ENCODE results near the gene TMPRSS3.

Gene TMPRSS3

DNA sequence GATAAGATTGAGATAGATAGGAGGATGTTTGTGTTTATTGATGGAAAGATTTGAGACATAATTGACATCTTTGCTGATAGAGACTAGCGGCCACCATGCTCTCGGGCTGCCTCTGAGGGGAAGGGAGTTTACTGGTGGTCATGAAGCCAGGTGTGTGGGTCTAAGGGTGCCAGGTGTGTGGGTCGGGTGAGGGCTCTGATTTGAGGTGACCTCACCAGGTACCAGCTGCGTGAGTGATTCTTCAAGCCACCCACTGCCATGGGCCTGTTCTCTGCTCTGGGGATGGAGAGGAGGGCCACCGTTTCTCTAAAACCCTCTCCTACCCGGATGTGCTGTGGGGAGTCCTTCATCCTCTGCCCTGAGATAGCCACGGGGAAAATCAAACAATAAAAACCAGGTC lies 11.0 kb upstream of the TMPRSS3 start:
- TF ChIP-seq OSR1 (CRISPR knock-in tag; IDR thresholded peaks at IDR 0.05), result no peak
- TF ChIP-seq TSHZ2 (CRISPR knock-in tag; IDR thresholded peaks at IDR 0.05), result no peak
- no peak for TF ChIP-seq TOX (CRISPR knock-in tag; IDR thresholded peaks at IDR 0.05; ENCODE audit: borderline replicate concordance)
- TF ChIP-seq ZFP30 (CRISPR knock-in tag; IDR thresholded peaks at IDR 0.05), result no peak
- no peak for TF ChIP-seq PATZ1 (CRISPR knock-in tag; IDR thresholded peaks at IDR 0.05; ENCODE audit: borderline replicate concordance)
- no peak for TF ChIP-seq CSRNP3 (CRISPR knock-in tag; IDR thresholded peaks at IDR 0.05)
- no peak for TF ChIP-seq BACH2 (CRISPR knock-in tag; IDR thresholded peaks at IDR 0.05; ENCODE audit: borderline replicate concordance)
- TF ChIP-seq GLIS3 (CRISPR knock-in tag; IDR thresholded peaks at IDR 0.05), result no peak
- TF ChIP-seq RARB (CRISPR knock-in tag; IDR thresholded peaks at IDR 0.05), result no peak
- TF ChIP-seq CSDC2 (CRISPR knock-in tag; IDR thresholded peaks at IDR 0.05), result no peak
- TF ChIP-seq ARNTL (CRISPR knock-in tag; IDR thresholded peaks at IDR 0.05; ENCODE audit: borderline replicate concordance, low read depth), result no peak
- TF ChIP-seq ZFP3 (CRISPR knock-in tag; IDR thresholded peaks at IDR 0.05), result no peak
- TF ChIP-seq ZNF565 (CRISPR knock-in tag; conservative IDR thresholded peaks at IDR 0.05; ENCODE audit: low read depth), result no peak
- no peak for TF ChIP-seq ZNF8 (CRISPR knock-in tag; IDR thresholded peaks at IDR 0.05)
- TF ChIP-seq ZNF70 (CRISPR knock-in tag; IDR thresholded peaks at IDR 0.05), result no peak
- no peak for ATAC-seq

DNA sequence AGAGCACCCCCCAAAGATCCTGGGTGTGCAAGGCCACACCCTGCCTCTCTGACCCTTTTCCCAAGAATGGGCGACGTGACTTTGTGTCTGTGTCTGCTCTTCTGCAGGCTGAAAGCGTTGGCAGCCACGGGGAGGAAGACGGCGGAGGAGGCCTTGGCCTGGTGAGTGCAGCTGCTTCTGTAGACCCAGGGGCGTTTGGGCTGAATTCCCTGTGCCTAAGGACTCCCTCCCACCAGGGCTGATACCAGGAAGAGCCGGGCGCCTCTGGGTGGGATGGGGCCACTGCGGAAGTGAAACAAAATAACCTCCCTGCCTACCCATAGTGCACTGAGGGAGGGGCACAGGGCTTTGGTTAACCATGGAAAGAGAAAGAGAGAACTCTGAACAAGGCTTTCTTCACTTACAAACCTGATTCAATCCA lies 10.4 kb upstream of the TMPRSS3 start:
- no peak for TF ChIP-seq ZFP3 (CRISPR knock-in tag; IDR thresholded peaks at IDR 0.05)
- TF ChIP-seq ZNF8 (CRISPR knock-in tag; IDR thresholded peaks at IDR 0.05), result no peak
- TF ChIP-seq PATZ1 (CRISPR knock-in tag; IDR thresholded peaks at IDR 0.05; ENCODE audit: borderline replicate concordance), result no peak
- no peak for TF ChIP-seq OSR1 (CRISPR knock-in tag; IDR thresholded peaks at IDR 0.05)
- TF ChIP-seq SNAI2 (CRISPR knock-in tag; IDR thresholded peaks at IDR 0.05), result no peak
- TF ChIP-seq ISL1 (CRISPR knock-in tag; IDR thresholded peaks at IDR 0.05), result no peak
- no peak for TF ChIP-seq TOX (CRISPR knock-in tag; IDR thresholded peaks at IDR 0.05; ENCODE audit: borderline replicate concordance)
- no peak for TF ChIP-seq ARNTL (CRISPR knock-in tag; IDR thresholded peaks at IDR 0.05; ENCODE audit: borderline replicate concordance, low read depth)
- TF ChIP-seq, protein P1, sequence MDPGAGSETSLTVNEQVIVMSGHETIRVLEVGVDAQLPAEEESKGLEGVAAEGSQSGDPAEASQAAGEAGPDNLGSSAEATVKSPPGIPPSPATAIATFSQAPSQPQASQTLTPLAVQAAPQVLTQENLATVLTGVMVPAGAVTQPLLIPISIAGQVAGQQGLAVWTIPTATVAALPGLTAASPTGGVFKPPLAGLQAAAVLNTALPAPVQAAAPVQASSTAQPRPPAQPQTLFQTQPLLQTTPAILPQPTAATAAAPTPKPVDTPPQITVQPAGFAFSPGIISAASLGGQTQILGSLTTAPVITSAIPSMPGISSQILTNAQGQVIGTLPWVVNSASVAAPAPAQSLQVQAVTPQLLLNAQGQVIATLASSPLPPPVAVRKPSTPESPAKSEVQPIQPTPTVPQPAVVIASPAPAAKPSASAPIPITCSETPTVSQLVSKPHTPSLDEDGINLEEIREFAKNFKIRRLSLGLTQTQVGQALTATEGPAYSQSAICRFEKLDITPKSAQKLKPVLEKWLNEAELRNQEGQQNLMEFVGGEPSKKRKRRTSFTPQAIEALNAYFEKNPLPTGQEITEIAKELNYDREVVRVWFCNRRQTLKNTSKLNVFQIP (CRISPR knock-in tag; IDR thresholded peaks at IDR 0.05; ENCODE audit: borderline replicate concordance, low read depth), result no peak
- TF ChIP-seq TSHZ2 (CRISPR knock-in tag; IDR thresholded peaks at IDR 0.05), result no peak
- no peak for ATAC-seq
